Karpas-422 (cell line): Measurements from ENCODE around the gene SNAP47. TPM values are rescaled to one million over a fixed set of nuclear protein-coding genes. Genes with fewer than 3 reads are reported as not detected.

Experiments used
- DNase-seq: peaks from one replicate; pipeline ENCODE4 v3.0.0-alpha.2; 2015
- H2AFZ ChIP-seq: fragments of 200-600 bp; sonication (generic); 2 replicates; pipeline ENCODE4 v1.6.1; 2014; ENCODE audit warnings: antibody characterized with exemption, low read length, mixed read lengths
- H3K27ac ChIP-seq: fragments of 200-600 bp; sonication (generic); 2 replicates; pipeline ENCODE4 v1.5.1; 2014; ENCODE audit warnings: mild to moderate bottlenecking, low read length, moderate library complexity
- H3K27me3 ChIP-seq: fragments of 200-600 bp; sonication (generic); 2 replicates; pipeline ENCODE4 v1.6.1; 2014; ENCODE audit warnings: low read length, mixed read lengths
- H3K36me3 ChIP-seq: fragments of 200-600 bp; sonication (generic); 2 replicates; pipeline ENCODE4 v1.6.1; 2014; ENCODE audit warnings: low read length, mixed read lengths; ENCODE audit not compliant: insufficient read depth
- H3K4me1 ChIP-seq: fragments of 200-600 bp; sonication (generic); 2 replicates; pipeline ENCODE4 v1.6.1; 2014; ENCODE audit warnings: mild to moderate bottlenecking, low read length, mixed read lengths
- H3K4me2 ChIP-seq: fragments of 200-600 bp; sonication (generic); 2 replicates; pipeline ENCODE4 v1.6.1; 2014; ENCODE audit warnings: low read length, low read depth, mild to moderate bottlenecking; ENCODE audit not compliant: poor library complexity, severe bottlenecking
- H3K4me3 ChIP-seq: fragments of 200-600 bp; sonication (generic); 2 replicates; pipeline ENCODE4 v1.5.1; 2014; ENCODE audit warnings: mild to moderate bottlenecking, antibody characterized with exemption, low read length, mixed read lengths
- H3K79me2 ChIP-seq: fragments of 200-600 bp; sonication (generic); 2 replicates; pipeline ENCODE4 v1.6.1; 2014; ENCODE audit warnings: mild to moderate bottlenecking, low read length, mixed read lengths
- H3K9ac ChIP-seq: fragments of 200-600 bp; sonication (generic); 2 replicates; pipeline ENCODE4 v1.6.0; 2014; ENCODE audit warnings: low read length
- H3K9me2 ChIP-seq: fragments of 200-600 bp; sonication (generic), shearing (Covaris generic); replicated peaks from 2 replicates; pipeline ENCODE4 v1.6.0; 2014; ENCODE audit warnings: mild to moderate bottlenecking, low read length, moderate library complexity; ENCODE audit not compliant: insufficient read depth
- H3K9me3 ChIP-seq: fragments of 300-700, 200-600 bp; sonication (generic); 2 replicates; pipeline ENCODE4 v1.6.1; 2014; ENCODE audit warnings: low read length, mixed read lengths
- H4K20me1 ChIP-seq: fragments of 200-600 bp; sonication (generic); 2 replicates; pipeline ENCODE4 v1.6.1; 2014; ENCODE audit warnings: mild to moderate bottlenecking, antibody characterized with exemption, low read length, low read depth; ENCODE audit not compliant: insufficient read depth
- total RNA-seq: library from RNA; depleted of rRNA; stranded (reverse); fragments of >200 nt; shearing (Covaris generic); gene quantifications from 2 replicates; pipeline ENCODE4 v1.2.3, GENCODE V29; 2014; ENCODE audit warnings: low replicate concordance

Gene SNAP47
- total RNA-seq, 1 experiment from 2014 or later = 15.3 TPM

DNA sequence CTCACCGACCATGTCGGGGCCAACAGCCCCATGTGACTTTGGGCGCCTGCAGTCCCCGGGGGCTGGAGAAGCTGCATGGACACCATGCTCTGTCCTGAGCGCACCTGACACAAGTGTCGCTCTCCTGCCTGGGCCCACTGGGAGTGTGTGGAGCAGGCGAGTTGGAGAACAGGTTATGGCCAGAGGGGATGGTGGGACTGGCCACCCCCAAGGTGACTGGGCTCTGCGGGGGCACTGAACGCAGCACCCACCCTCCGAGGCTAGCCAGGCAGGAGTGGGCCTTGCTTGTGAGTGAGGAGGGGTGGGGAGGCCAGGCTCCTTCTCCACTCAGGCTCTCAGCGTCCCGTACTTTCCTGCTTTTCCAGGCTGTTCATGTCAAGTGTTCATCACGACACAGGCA is 35.6 kb downstream of the SNAP47 start:
- H3K9me2 ChIP-seq = no peaks in the 10 kb centered on the region
- H3K4me3 ChIP-seq = no peak overlapping the region
- H3K4me1 ChIP-seq = no peaks in the 10 kb centered on the region
- H3K27me3 ChIP-seq = no peaks in the 10 kb centered on the region
- no peaks in the 10 kb centered on the region for H3K79me2 ChIP-seq
- no peak overlapping the region for H3K27ac ChIP-seq
- no peaks in the 10 kb centered on the region for H3K9me3 ChIP-seq
- H3K4me2 ChIP-seq = no peak overlapping the region
- no peaks in the 10 kb centered on the region for H4K20me1 ChIP-seq
- DNase-seq = no peak
- no peak overlapping the region for H2AFZ ChIP-seq
- H3K36me3 ChIP-seq = no peaks in the 10 kb centered on the region
- H3K9ac ChIP-seq = no peak overlapping the region

DNA sequence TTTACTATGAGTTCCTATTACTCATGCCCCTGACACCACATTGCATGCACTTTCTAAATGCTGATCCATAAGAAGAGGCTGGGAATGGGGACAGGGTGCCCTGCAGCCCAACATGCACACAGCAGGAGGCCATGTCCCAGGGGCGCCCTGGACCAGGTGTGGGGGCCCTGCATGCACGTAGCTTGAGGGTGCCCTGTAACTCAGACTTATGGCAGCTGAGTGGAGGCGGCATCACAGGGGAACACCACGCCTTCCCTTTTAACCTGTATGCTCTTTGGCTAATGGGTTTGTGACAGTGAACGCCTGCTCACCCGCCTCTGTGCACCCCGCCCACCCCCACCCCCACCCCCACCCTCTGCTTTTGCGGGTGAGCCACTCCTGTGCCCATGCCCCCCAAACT is 36.1 kb downstream of the SNAP47 start:
- no peaks in the 10 kb centered on the region for H3K4me1 ChIP-seq

GRCh38 chr1:227771771-227772170 is 36.5 kb downstream of the SNAP47 start:
- no peaks in the 10 kb centered on the region for H3K79me2 ChIP-seq
- H3K27ac ChIP-seq = no peak overlapping the region
- H3K4me2 ChIP-seq = no peak overlapping the region
- H3K36me3 ChIP-seq = no peaks in the 10 kb centered on the region
- H2AFZ ChIP-seq = no peak overlapping the region
- H3K9me2 ChIP-seq = no peaks in the 10 kb centered on the region
- no peaks in the 10 kb centered on the region for H3K27me3 ChIP-seq
- H3K4me3 ChIP-seq = no peak overlapping the region
- H4K20me1 ChIP-seq = no peaks in the 10 kb centered on the region
- no peaks in the 10 kb centered on the region for H3K4me1 ChIP-seq
- H3K9me3 ChIP-seq = no peaks in the 10 kb centered on the region
- no peak for DNase-seq
- no peak overlapping the region for H3K9ac ChIP-seq

More for the DNA sequence above, 36.1 kb downstream of the SNAP47 start:
- H3K9ac ChIP-seq = no peak overlapping the region
- no peaks in the 10 kb centered on the region for H3K9me2 ChIP-seq
- no peak overlapping the region for H2AFZ ChIP-seq
- H3K27me3 ChIP-seq = no peaks in the 10 kb centered on the region
- no peaks in the 10 kb centered on the region for H3K9me3 ChIP-seq
- H3K79me2 ChIP-seq = no peaks in the 10 kb centered on the region
- H3K36me3 ChIP-seq = no peaks in the 10 kb centered on the region
- no peak overlapping the region for H3K27ac ChIP-seq
- H4K20me1 ChIP-seq = no peaks in the 10 kb centered on the region
- no peak overlapping the region for H3K4me2 ChIP-seq
- H3K4me3 ChIP-seq = no peak overlapping the region
- DNase-seq = no peak

DNA sequence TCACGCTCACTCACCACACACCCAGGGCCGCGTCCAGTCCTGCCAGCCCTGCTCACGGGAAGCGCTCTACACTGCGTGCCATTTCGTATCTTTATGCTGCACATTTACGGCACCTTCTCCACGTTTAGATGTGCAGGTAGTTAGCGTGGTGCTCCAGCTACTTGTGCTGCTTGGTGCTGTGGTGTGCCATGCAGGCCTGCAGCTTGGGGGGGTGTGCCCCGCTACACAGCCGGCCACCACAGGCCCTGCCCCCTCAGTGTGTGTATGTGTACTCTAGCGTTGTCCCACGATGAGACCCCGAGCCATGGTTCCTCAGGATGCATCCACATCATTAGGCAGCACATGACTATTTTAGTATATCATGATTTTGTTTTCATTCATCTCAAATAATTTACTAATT is 38.3 kb downstream of the SNAP47 start:
- no peak for DNase-seq
- no peak overlapping the region for H3K27ac ChIP-seq

GRCh38 chr1:227774051-227774731 is 39.0 kb downstream of the SNAP47 start:
- H3K4me2 ChIP-seq = no peak overlapping the region
- no peak overlapping the region for H3K4me3 ChIP-seq
- H4K20me1 ChIP-seq = no peaks in the 10 kb centered on the region
- DNase-seq = no peak
- H3K27me3 ChIP-seq = no peaks in the 10 kb centered on the region
- no peaks in the 10 kb centered on the region for H3K9me2 ChIP-seq
- no peaks in the 10 kb centered on the region for H3K9me3 ChIP-seq
- H3K9ac ChIP-seq = no peak overlapping the region
- H3K4me1 ChIP-seq = no peaks in the 10 kb centered on the region
- no peaks in the 10 kb centered on the region for H3K79me2 ChIP-seq
- no peak overlapping the region for H2AFZ ChIP-seq
- H3K36me3 ChIP-seq = no peaks in the 10 kb centered on the region
- no peak overlapping the region for H3K27ac ChIP-seq

More for the DNA sequence above, 38.3 kb downstream of the SNAP47 start:
- no peaks in the 10 kb centered on the region for H3K9me2 ChIP-seq
- no peaks in the 10 kb centered on the region for H3K36me3 ChIP-seq
- no peak overlapping the region for H3K4me2 ChIP-seq
- no peaks in the 10 kb centered on the region for H3K79me2 ChIP-seq
- no peak overlapping the region for H3K9ac ChIP-seq
- no peaks in the 10 kb centered on the region for H3K27me3 ChIP-seq
- no peaks in the 10 kb centered on the region for H4K20me1 ChIP-seq
- no peak overlapping the region for H3K4me3 ChIP-seq
- no peak overlapping the region for H2AFZ ChIP-seq
- H3K4me1 ChIP-seq = no peaks in the 10 kb centered on the region
- H3K9me3 ChIP-seq = no peaks in the 10 kb centered on the region

DNA sequence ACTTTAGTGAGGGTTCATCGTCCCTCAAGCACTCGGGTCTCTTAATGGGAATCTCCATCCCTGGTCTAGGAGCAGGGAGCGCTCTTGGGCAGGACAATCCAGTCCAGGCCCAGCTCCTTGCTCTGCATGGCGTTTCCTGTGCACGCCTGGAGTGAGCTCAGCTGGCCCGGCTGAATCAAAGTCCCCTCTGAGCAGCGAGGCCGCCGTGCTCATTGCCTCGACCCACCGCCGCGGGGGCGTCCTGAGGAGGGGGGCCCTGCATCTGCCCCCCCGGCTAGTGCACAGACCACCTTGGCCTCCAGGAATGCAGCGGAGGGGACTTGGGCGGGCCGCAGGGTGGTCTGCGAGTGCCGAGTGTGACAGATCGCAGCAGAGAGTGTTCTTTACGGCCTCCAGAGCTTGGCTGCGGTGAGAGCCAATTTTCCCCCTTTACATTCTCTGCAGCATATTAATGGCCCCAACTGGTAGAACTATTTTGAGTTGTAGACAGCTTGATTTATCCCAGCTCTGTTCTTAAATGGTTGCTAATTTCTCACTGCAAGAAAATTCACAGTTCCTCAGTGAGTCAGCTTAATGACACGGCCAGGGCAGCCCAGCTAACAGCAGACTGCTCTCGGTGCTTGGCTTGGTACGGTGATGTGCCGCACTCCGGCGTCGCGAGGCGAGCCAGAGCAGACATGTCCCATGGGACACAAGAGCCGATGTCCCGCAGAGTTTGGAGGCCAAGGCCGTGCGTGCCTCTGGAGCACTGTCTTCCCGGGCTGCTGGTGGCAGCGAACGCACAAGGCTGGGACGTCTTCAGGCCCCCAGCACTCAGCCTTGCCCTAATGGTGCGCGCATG is 39.8 kb downstream of the SNAP47 start:
- H4K20me1 ChIP-seq = no peaks in the 10 kb centered on the region
- no peaks in the 10 kb centered on the region for H3K79me2 ChIP-seq
- H3K4me3 ChIP-seq = no peak overlapping the region
- H3K9me3 ChIP-seq = no peaks in the 10 kb centered on the region
- DNase-seq = no peak
- H3K9me2 ChIP-seq = no peaks in the 10 kb centered on the region
- H3K9ac ChIP-seq = no peak overlapping the region
- no peak overlapping the region for H3K4me2 ChIP-seq
- no peak overlapping the region for H2AFZ ChIP-seq
- H3K27ac ChIP-seq = no peak overlapping the region
- H3K36me3 ChIP-seq = no peaks in the 10 kb centered on the region
- no peaks in the 10 kb centered on the region for H3K4me1 ChIP-seq
- H3K27me3 ChIP-seq = no peaks in the 10 kb centered on the region

DNA sequence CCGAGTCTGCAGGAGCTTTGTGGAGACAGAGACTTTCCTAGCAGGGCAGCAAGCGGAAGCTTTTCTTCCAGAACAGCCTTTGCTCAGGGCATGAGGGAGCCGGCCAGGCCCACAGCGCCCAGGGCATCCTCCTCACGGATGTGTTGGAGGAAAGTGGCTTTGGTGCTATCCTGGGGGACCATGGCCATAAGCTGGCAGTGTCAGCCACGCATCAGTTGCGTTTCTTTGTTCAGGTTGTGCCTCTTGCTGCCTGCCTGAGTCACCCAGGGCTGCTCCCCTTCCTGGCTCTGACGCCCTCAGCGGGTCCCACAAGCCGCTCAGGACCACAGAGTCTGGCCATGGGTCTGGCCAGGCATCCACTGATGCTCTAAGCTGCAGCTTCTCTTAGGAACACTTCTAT is 40.6 kb downstream of the SNAP47 start:
- no peak overlapping the region for H3K4me2 ChIP-seq
- no peaks in the 10 kb centered on the region for H3K79me2 ChIP-seq
- no peaks in the 10 kb centered on the region for H3K27me3 ChIP-seq
- DNase-seq = no peak
- H3K36me3 ChIP-seq = no peaks in the 10 kb centered on the region
- no peaks in the 10 kb centered on the region for H3K9me3 ChIP-seq
- H3K4me3 ChIP-seq = no peak overlapping the region
- H2AFZ ChIP-seq = no peak overlapping the region
- no peaks in the 10 kb centered on the region for H3K9me2 ChIP-seq
- H3K4me1 ChIP-seq = no peaks in the 10 kb centered on the region
- no peaks in the 10 kb centered on the region for H4K20me1 ChIP-seq
- no peak overlapping the region for H3K9ac ChIP-seq
- H3K27ac ChIP-seq = no peak overlapping the region

DNA sequence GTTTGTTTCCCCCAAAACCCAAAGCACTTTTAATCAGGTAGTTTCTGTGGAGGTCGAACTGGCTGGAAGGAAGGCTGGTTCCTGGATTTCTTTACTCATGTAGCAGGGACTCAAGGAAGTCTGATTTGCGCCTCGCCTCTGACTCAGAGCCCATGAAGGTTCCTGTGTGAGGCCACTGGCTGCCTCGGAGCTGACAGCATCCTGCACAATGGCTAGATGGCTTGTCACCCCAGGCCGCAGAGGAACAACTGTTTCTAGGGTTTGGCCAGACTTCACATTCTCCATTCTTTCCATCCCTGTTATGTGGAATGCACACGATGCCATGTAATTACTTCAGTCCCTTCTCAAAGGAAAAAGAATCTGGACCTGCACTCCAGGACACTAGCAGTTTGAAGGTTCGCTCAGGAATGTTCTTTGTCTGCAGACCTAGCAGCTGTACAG is 41.1 kb downstream of the SNAP47 start:
- H3K36me3 ChIP-seq = no peaks in the 10 kb centered on the region
- H3K27me3 ChIP-seq = no peaks in the 10 kb centered on the region
- no peak overlapping the region for H3K27ac ChIP-seq
- no peaks in the 10 kb centered on the region for H3K4me1 ChIP-seq
- H3K9me2 ChIP-seq = no peaks in the 10 kb centered on the region
- H3K9ac ChIP-seq = no peak overlapping the region
- H3K4me3 ChIP-seq = no peak overlapping the region
- H3K4me2 ChIP-seq = no peak overlapping the region
- H3K79me2 ChIP-seq = no peaks in the 10 kb centered on the region
- no peaks in the 10 kb centered on the region for H3K9me3 ChIP-seq
- no peak overlapping the region for H2AFZ ChIP-seq
- DNase-seq = no peak
- no peaks in the 10 kb centered on the region for H4K20me1 ChIP-seq
